KMS-11 (cell line): ENCODE results near the gene IRX3.

Experiments used
- H2AFZ ChIP-seq: fragments of 200-600 bp; sonication (generic); 2 replicates; pipeline ENCODE4 v1.6.1; 2016; ENCODE audit warnings: antibody characterized with exemption, mixed run types, low read depth
- H3K27ac ChIP-seq: fragments of 200-600 bp; sonication (generic); 2 replicates; pipeline ENCODE4 v1.6.1; 2016; ENCODE audit warnings: mild to moderate bottlenecking, mixed run types
- H3K27me3 ChIP-seq: fragments of 200-600 bp; sonication (generic); 2 replicates; pipeline ENCODE4 v1.6.1; 2017; ENCODE audit warnings: mild to moderate bottlenecking, low read depth, mixed run types, moderate library complexity; ENCODE audit not compliant: insufficient read depth
- H3K36me3 ChIP-seq: fragments of 200-600 bp; sonication (generic); 2 replicates; pipeline ENCODE4 v1.6.1; 2017; ENCODE audit warnings: mild to moderate bottlenecking, mixed run types; ENCODE audit not compliant: insufficient read depth
- H3K4me1 ChIP-seq: fragments of 200-600 bp; sonication (generic); 2 replicates; pipeline ENCODE4 v1.6.1; 2016; ENCODE audit warnings: mild to moderate bottlenecking, low read depth, mixed run types; ENCODE audit not compliant: poor library complexity, severe bottlenecking
- H3K4me2 ChIP-seq: fragments of 200-600 bp; sonication (generic); 2 replicates; pipeline ENCODE4 v1.7.0; 2016; ENCODE audit warnings: mild to moderate bottlenecking, mixed run types
- H3K4me3 ChIP-seq: fragments of 200-600 bp; sonication (generic); IDR thresholded peaks from 2 replicates; pipeline ENCODE4 v1.6.1; 2017; ENCODE audit warnings: low read depth, low read length, mixed read lengths; ENCODE audit not compliant: insufficient read depth
- H3K79me2 ChIP-seq: fragments of 200-600 bp; sonication (generic); 2 replicates; pipeline ENCODE4 v1.6.1; 2016; ENCODE audit warnings: low read depth, mixed run types; ENCODE audit not compliant: insufficient read depth
- H3K9ac ChIP-seq: fragments of 200-600 bp; sonication (generic); 2 replicates; pipeline ENCODE4 v1.6.1; 2016; ENCODE audit warnings: mild to moderate bottlenecking, mixed run types
- H4K20me1 ChIP-seq: fragments of 200-600 bp; sonication (generic); 2 replicates; pipeline ENCODE4 v1.6.1; 2016; ENCODE audit warnings: mild to moderate bottlenecking, mixed run types; ENCODE audit not compliant: insufficient read depth
- CTCF ChIP-seq: fragments of 200-600 bp; sonication (generic); conservative IDR thresholded peaks from 2 replicates; pipeline ENCODE4 v1.6.1; 2017; ENCODE audit warnings: low read depth, mild to moderate bottlenecking, antibody characterized with exemption, low read length, moderate library complexity, mixed read lengths

Gene IRX3

GRCh38 chr16:54320697-54321340 is 34.2 kb upstream of the IRX3 start:
- no peak for TF ChIP-seq CTCF
- Histone ChIP-seq H3K79me2 (no peaks in the 10 kb centered on the region), H3K4me3 (no peak overlapping the region), H2AFZ (no peak overlapping the region), H3K36me3 (no peaks in the 10 kb centered on the region), H3K9ac (no peak overlapping the region), H3K4me1 (no peaks in the 10 kb centered on the region), H3K27ac (no peak overlapping the region), H4K20me1 (no peaks in the 10 kb centered on the region), H3K27me3 (no peaks in the 10 kb centered on the region), H3K4me2 (no peak overlapping the region)

DNA sequence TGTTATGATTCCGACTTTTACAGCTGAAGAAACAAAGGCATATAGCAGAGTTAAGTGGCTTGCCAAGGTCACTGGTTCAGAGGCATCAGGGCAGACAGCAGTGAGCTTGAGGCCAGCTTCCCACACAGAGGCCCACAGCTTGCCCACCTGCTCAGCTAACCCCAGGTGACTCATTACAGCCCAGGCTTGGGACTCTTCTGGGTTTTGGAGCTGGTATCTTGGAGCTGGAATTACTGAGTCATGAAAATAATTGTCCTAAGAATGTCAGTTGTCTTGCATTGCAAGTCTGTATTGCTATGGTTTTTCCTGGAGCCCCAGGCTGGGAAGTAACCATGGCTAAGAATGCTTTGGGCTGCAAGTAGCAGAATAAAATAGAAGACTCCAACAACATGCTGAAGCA is 32.4 kb upstream of the IRX3 start:
- Histone ChIP-seq H3K27me3 (no peaks in the 10 kb centered on the region), H3K9ac (no peak overlapping the region), H2AFZ (no peak overlapping the region), H3K79me2 (no peaks in the 10 kb centered on the region), H3K27ac (no peak overlapping the region), H3K4me2 (no peak overlapping the region), H3K36me3 (no peaks in the 10 kb centered on the region), H3K4me1 (no peaks in the 10 kb centered on the region), H3K4me3 (no peak overlapping the region), H4K20me1 (no peaks in the 10 kb centered on the region)
- no peak for TF ChIP-seq CTCF

DNA sequence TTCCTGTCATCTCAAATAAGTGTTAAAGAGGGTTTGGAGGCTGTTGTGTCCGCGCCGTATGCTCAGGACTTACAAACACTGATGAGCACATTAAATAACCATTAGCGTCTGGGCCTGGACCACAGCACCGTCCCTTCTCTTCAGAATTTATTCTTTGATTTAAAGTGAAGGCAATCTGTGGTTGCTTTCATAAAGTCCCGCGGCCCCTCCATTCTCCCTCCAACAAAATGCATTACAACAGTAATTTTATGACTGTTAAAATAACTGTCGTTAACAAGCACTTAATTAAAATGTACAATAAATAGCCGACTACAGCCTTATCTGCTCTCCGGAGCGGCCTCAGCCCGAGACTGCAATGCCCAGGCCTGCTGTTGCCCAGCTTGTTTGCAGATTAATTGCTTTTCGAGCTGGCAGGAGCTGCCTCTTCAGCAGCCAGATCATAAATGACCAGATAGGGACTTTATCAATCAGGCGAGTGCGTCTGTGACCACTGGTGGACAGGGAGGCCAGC is 30.6 kb upstream of the IRX3 start:
- no peaks in the 10 kb centered on the region for H3K79me2 ChIP-seq
- no peak overlapping the region for H3K9ac ChIP-seq
- H3K4me2 ChIP-seq = no peak overlapping the region
- no peaks in the 10 kb centered on the region for H3K27me3 ChIP-seq
- H3K27ac ChIP-seq = no peak overlapping the region
- H4K20me1 ChIP-seq = no peaks in the 10 kb centered on the region
- TF ChIP-seq CTCF = no peak
- no peak overlapping the region for H2AFZ ChIP-seq
- no peak overlapping the region for H3K4me3 ChIP-seq
- no peaks in the 10 kb centered on the region for H3K4me1 ChIP-seq
- H3K36me3 ChIP-seq = no peaks in the 10 kb centered on the region

DNA sequence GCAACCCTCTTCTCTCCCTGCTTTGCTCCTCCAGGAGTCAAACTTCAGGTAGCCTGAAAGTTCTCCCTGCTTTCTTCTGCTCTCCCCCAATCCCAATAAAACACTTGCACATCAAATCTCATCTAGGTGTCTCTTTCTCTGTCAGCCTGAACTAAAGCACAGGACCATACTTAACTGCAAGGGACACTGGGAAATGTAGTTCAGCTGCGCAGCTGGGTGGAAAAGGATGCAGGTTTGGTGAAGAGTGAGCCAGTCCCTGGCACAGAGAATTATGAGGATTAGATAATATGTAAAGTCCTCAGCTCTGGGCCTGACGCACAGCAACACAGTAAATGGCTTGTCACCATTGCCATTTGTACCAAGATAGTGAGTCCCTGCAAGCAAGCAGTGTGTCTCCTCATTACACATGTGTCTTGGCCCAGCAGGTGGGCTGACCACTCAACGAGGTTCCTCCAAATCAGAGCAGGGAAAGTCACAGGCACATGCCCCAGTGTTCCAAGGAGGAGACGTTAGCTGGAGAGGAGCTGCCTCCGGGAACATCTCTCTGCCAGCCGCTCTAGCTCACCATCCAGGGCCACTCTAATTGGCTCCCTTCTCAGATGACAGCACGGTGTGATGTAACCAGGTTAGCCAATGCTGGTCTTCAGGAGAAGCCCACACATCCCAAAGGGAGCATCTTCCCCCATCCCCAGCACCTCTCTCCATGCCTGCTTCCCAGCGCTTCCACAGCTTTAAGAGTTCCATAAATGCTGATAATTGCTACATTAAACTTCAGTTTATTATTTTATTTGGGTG is 29.7 kb upstream of the IRX3 start:
- no peaks in the 10 kb centered on the region for H4K20me1 ChIP-seq

More for the DNA sequence above, 29.7 kb upstream of the IRX3 start:
- H3K36me3 ChIP-seq = no peaks in the 10 kb centered on the region
- no peak overlapping the region for H2AFZ ChIP-seq
- no peaks in the 10 kb centered on the region for H3K4me1 ChIP-seq
- H3K9ac ChIP-seq = no peak overlapping the region
- no peaks in the 10 kb centered on the region for H3K27me3 ChIP-seq
- H3K4me3 ChIP-seq = no peak overlapping the region
- no peaks in the 10 kb centered on the region for H3K79me2 ChIP-seq
- no peak for TF ChIP-seq CTCF
- H3K4me2 ChIP-seq = no peak overlapping the region
- no peak overlapping the region for H3K27ac ChIP-seq
